Fibroblast of skin of abdomen (primary cell): Measurements from ENCODE around the gene MED22.

Source experiments
- DNase-seq: peaks from one replicate; pipeline ENCODE4 v3.0.0-alpha.2; 2013

The MED22 gene

DNA sequence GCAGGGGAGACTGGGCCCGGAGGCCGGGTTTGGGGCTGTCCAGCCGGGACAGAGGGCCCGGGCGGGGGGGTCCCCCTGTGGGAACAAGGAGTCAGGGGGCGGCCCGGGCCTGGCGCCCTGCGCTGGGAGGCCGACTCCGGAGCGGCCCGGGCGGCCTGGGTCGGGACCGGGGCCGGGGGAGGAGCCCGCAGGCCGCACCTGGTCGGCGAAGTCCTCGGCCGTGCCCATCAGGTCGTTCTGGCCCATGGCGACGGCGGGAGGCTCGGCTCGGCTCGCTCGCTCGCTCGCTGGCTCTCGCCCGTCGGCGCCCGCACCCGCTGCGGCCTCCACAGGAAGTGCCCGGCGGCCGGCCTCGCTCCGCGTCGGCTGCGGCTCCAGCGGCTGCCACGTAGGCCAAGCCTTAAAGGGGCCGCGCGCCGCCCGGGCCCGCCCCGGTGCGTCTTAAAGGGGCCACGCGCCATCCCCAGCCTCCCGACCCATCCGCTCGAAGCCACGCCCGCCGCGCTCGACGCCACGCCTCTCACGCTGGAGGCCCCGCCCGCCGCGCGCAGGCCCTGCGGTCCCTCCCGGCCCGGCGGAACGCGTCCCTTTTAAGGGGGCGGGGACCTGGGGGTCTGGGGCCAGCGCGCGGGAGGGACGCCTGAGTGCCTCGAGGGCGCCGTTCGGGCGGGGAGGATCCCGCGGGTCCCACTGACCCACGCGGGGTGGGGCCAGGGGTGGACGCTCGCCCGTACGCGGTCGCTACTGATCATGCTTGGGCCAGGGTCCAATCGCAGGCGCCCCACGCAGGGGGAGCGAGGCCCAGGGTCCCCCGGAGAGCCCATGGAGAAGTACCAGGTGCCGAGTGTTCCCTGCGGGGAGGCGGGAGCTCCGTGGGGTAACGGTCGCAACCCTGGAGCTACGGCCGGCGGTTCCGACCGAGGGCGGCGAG is 28.1 kb upstream of the MED22 start, which contains the start of the genes STKLD1 and SURF4:
STKLD1 (plus strand) TSS at position 643 of the 931 bp plus-strand sequence; CDS start at position 751, 108 bp downstream.
SURF4 (minus strand) TSS at position 337 of the 931 bp plus-strand sequence; CDS start at position 246, 91 bp downstream.
- DNase-seq, result peak; percentile 97

DNA sequence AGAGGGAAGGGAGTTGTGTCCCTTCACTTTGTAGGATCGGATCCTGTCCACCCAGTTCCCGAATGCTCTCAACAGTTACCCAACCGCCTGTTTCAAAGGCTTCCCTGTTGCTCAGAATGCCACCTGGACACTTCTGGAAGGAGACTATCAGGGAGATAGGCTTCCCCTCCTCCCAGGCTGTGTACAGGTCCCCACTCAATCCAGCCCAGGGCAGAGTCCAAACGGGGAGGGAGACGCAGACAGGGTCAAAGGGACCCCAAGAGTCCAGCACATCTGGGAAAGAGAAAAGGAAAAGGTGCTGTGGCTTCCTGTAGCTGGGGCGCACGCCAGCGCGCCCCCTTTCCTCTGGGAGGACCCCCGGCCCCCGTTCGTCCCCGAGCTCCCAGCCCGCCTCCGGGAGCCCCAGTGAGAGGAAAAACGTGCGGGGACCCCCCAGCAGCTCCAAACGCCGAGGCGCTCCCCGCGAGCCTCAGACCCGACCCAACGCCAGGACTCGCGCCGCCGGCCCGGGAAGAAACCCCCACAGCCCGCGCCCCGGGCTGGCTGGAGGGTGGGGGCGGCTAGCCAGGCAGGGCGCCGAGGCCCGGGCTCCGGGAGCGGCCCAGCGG is 27.3 kb upstream of the MED22 start:
- peak; percentile 39 for DNase-seq

DNA sequence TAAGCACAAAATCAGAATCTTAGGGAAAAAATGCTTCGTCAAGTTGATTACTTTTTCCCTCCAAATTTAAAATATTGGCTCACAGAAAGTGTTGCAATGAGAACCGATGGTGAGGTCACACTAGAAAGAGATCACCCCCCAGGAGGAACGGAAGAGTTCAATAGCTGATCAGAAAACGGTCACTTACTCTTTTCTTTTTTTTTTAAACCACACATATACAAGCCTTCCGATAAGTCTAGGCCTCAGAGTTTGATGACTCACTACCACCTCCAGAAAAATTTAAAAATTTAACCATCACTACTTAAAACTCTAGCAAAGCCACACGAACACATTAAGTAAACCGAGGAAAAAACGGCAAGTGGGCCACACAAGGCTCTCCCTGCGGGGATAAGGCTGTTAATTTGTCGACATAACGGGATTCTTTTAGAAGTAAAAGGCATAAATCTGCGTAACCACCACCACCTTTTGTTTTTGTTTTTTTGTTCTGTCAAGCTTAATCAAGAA is 26.7 kb upstream of the MED22 start:
- peak; percentile 59 for DNase-seq

DNA sequence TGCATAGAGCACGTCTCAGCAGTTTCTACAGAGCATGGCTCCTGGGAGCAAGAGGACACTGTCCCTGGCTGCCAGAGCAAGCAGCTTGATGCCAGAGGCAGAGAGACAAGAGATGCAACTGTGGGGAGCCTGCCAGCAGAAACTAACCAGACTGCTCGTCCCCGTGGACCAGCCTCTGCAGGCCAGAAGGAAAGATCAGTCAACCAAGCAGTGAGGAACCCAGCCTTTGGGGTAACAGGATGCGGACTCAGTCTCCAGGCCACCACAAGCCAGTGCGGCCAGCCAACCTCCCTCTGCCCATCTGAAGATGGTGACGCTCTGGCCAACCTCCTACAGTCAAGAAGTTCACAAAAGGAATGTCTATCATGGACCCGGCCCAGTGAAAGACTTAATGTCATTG is 24.2 kb upstream of the MED22 start:
- no peak for DNase-seq

DNA sequence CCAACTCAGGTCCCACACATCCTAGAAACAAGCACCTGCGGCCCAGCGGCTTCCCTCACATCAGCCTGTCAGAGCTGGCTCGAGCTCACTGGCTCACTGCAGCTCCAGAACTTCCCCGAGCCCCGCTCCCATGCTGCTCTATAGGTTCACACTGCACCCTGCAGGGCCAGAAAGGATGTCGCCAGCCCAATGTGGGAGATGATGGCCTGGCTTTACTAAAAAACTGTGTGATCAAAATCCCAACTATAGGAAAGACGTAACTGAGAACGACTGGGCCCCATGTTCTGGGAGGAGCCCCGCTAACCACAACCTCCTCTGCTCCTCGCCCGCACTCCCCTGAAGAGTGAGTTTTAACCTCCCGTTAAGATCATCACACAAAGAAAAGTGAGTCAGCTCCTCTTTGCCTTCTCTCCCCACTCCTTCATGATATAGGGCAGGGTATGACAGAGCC is 23.4 kb upstream of the MED22 start:
- no peak for DNase-seq

DNA sequence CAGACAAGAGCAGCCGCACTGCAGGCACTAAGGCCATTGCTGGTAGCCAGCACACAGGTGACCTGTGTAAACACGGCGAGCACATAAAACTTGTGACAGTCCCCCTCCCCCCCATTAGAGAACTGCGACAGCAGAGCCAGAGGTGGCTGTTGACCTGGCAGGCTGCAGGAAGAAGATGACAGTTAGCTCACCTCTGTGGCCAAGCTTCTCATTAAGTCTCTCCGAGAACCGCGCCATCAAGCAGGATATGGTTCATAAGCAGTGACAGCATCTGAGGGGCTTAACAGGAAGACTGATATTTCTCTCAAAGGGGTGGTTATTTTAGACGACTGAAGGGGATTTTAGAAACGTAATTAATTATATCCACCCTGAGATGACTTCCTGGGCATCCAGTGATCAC is 22.8 kb upstream of the MED22 start:
- DNase-seq, result no peak

DNA sequence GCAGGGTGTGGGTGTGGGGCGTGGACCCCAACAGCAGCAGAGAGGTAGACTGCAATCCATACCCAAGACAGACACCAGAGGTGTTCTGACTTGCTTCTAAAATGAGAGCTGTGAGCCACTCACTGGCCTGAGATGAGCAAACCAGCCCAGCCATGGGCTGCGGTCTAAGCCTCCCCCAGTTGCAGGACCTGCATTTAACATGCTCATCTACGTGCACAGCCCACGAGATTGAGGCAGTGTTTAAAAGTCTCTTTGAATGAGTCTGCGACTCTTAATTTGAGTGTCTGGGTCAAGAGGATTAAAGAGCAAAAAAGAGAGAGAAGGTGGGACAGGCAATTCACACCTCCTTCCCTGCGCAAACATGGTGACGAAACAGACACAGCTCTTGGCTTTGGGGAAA is 22.0 kb upstream of the MED22 start:
- DNase-seq, result no peak

DNA sequence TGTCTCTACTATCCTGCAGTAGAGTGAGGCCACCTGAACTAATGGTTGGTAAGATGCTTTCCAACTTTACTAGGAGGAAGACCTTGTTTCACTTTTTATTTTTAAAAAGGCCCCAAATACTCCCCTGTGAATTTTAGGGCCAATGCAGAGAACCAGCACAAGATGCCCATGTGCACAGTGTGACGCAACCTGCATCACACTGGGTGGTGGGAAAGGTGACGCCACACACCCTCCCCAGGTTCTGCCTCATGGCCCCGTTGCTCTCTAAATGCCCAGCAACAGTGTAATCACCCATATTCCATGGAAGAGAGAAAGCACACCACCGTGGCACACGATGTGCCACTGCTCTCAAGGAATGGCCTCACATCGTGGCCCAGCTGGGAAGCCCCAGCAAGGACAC is 21.5 kb upstream of the MED22 start:
- DNase-seq, result no peak

DNA sequence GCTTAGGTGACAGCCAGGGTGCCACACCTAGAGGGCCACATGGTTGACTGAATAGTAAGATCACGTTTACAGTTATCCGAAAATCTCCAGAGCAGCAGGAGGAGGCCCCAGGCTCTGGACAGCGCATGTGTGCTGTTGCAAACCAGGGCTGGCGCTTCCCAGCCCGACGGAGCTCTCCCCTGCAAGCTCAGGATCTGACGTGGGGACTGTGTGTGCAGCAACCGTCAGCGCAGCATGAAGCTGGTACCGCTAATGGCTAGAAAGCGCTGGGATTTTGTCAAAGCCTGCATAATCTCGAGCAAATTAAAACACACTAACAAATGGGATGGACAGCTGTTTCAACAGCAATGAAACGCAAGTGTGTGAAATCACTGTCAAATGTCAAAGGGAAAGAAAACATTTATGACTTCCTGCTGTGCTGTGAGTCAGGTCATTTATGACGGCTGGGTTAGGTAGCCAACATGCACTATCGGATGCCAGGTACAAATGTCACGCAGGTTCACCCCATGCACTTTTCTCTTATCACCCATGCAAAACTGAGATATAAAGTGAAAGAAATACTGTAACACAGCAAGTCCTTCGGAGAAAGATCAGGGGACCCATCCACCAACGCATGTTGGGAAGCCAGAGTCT is 20.4 kb upstream of the MED22 start:
- DNase-seq, result no peak

DNA sequence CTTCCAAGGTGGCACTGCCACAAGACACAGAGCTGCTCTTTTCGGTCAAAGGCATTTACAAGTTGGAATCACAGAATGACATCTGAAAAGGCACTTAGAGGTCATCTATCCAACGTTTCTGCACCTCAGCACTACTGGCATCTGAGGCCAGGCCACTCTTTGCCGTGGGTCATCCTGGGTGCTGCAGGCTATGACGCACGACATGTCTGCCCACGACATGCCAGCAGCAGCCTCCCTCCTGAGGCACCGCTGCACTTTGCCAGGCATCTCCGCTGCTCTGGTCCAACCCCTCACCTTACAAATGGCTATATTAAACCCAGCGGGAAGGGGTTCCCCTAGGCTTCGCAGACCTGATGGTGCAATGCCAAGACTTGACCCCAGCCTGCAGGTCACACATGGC is 19.8 kb upstream of the MED22 start:
- DNase-seq, result no peak

DNA sequence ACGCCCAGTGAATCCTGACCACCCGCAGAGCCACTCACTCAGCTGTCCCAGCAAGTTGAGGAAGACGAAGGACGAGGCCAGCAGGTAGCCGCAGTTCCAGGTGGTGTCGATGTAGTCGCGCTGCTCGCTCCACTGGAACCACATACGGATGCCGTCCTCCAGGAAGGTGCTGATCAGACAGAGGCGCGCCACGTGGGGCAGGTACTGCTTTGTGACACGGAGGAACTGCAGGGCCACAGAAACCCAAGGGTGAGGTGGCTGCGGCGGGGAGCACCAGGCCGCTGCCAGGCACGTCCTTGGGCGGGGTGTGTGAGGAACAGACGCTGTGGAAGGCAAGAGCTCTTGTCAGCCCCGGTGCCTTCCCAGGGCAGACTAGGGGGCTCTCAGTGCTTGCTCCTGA is 19.3 kb upstream of the MED22 start:
- DNase-seq, result no peak

DNA sequence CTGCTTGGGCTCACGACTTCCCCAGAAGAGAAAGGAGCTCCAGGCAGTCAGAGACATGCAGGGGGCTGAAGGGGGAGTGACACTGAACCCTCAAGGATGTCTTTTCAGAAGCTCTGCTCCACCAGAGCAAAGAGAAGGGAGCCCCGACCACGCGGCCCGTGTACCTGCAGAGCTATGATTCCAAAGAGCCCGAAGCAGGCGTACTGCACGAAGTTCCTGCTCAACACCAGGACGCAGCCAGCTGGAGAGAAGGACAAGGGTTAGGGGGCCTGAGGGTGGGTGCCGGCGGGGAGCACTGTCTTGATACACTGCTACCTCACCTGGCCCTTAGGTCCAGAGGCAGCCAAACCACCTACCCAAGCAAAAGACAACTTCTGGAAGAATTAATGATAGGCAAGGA is 18.5 kb upstream of the MED22 start:
- DNase-seq, result no peak

DNA sequence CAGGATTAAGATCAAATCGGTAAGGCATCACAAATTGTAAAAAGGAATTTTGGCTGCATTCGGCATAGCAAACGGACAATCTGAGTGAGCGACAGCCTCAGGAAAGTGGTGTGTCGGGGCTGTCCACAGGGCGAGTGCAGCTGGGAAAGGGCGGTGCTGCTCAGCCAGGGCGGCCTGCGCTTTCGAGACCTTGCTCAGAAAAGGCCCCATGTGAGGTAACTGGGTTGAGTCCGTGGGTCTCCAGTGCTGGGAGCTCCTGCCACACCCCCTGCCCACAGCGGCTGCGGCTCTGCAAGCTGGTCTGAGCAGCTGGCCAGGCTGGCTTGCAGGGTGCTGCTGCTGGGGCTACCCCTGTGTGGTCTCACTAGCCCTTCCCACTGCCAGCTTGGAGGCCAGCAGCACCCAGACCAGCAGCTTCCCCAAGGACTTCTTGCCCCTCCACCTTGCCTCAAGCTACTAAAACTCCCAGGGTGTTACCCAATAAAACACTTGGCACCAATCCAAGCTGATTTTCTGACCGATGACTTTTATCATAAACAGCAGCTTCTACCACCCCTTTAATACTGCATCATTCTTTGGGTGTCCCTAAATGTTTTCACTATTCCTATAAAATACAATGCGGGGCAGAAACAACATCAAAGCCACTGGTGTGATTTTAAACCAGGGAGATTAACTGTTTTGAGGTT is 14.6 kb upstream of the MED22 start:
- DNase-seq, result no peak

DNA sequence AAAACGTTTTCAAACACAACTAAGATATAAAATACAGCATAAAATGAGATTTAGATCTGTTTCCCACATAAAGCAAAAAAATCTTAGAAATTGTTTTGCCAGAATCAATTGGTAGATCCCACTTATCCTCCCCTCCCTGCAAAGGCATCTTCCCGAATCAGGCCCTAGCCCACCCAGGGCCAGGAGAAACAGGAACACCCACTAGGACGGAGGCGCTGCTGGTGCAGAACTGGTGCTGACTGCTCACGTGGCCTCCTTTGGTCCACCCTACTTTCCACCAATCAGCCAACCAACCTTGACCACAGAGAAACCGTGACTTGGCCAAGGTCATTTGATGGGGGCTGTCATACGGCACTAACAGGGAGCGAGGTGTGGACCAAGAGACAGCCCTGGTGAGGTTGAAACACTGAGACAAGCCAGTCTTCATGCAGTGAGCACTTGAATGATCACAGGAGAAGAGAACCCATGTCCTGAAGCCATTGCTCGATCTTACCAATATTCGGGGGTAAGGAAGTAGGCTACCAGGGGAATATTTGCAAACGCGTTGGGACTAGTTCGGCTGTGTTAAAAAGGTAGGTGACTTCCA is 13.7 kb upstream of the MED22 start:
- DNase-seq, result no peak

DNA sequence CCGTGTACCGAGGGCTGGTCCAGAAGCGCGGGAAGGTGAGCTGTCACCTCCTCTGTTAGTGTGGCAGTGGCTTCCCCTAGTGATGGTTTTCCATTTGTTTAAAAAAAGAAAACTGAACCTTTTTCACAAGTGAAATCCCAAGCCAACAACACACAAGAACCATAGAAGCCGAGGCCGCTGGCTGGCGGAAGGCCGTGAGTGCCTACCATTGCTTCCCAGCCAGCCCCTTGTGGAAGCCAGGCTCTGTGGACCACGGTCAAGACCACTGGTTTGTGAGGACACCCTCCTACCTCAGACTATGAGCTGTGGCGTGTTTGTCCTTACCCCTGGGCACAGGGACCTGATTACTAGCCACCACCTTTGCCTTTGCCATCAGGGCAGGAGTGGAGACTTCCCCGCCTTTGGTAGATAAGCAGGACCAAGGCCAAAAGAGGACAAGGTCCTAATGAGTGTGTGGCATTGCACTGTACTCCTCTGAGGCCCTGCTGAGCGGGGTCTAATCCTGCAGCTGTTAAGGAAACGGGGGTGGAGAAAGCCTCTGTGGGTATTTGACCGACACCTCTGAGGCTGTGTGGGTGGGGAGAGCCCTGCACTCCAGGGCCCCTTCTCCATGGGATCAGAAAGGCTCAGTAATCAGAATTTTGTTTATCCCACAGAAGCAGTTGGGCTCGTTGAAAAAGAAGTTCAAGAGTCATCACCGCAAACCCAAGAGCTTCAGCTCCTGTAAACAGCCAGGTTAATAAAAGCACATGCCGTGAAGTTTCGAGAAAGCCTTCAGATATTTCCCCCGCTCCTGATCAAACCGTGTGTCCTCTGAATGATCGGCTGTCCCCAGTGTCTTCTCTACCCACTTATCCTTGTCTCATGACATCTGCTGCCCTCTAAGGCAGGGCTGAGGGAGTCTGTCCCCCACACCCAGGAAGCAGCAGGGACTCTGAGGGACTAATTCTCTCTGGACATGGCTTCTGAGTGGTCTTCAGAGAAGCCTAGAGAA is 12.8 kb upstream of the MED22 start:
- DNase-seq, result no peak

DNA sequence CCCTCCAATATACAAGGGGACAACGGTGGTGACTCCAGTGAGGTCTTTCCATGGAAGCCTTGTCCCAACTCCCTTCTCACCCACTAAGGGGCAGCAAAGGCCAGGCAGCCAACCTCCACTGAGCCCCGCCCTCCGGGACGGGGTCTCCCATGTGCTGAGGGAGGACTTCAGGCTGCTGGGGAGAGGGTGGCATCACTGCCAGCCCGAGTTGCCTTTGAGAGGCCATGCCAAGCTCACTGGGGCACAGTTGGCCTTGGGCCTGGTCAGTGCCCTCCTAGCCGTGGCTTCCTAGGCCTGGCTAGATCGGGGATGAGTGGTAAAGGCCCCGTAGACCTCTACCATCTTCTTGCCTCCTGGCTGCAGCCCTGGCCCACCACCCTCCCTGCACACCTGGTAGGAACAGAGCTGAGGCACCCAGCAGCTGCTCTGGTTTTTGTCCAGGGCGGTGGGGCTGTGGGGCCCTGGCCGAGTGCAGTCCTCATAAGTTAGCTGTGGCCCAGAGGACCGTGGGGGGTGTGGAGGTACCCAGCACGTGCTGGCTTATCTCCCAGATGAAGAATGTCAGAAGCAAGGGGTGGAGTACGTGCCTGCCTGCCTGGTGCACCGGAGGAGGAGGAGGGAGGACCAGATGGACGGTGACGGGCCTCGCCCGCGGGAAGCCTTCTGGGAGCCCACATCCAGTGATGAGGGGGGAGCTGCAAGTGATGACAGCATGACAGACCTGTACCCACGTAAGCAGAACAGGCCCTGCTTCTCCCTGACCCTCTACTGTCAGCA is 11.7 kb upstream of the MED22 start:
- no peak for DNase-seq

DNA sequence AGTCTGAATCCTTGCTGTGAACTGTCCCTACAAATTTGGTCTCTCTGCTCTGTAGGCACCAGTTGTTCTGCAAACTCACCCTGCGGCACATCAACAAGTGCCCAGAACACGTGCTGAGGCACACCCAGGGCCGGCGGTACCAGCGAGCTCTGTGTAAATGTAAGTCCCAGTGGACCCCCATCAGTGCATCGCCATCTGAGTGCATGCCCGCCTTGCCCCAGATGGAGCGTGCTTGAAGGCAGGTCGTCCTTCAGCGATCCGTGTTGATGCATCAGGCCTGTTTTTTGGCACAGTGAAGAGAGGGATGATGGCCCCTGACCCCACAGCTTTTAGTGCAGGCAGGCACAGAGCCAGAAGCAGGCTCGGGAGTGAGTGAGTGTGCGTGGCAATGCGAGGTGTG is 9.7 kb upstream of the MED22 start:
- DNase-seq, result no peak

DNA sequence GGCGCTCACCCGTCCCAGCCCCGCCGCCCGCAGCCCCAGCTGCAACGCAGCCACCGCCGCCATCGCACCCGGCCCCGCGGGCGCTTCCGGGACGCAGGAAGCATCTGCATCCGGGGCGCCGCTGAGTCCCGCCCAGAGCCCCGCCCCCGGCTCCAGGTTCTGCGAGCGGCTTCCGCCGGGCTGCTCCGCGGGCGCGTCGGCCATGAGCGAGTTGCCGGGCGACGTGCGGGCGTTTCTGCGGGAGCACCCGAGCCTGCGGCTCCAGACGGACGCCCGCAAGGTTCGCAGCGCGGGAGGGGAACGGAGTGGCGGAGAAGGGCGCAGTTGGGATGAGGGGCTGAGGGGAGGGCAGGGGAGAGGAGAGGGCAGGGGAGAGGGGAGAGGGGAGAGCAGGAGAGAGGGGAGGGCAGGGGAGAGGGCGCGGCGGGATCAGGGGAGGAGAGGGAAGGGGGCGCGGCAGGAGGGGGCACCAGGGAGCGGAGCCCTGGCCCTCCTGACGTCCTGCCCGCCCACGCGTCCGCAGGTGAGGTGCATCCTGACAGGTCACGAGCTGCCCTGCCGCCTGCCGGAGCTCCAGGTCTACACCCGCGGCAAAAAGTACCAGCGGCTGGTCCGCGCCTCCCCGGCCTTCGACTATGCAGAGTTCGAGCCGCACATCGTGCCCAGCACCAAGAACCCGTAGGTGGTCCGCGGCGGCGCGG is 8.6 kb upstream of the MED22 start, which contains the start of the genes SURF1 and SURF2:
SURF1 (minus strand) TSS at position 97 of the 701 bp plus-strand sequence; CDS start at position 63, 34 bp downstream.
SURF2 (plus strand) TSS at position 160 of the 701 bp plus-strand sequence; CDS start at position 203, 43 bp downstream.
- DNase-seq, result peak; percentile 77

DNA sequence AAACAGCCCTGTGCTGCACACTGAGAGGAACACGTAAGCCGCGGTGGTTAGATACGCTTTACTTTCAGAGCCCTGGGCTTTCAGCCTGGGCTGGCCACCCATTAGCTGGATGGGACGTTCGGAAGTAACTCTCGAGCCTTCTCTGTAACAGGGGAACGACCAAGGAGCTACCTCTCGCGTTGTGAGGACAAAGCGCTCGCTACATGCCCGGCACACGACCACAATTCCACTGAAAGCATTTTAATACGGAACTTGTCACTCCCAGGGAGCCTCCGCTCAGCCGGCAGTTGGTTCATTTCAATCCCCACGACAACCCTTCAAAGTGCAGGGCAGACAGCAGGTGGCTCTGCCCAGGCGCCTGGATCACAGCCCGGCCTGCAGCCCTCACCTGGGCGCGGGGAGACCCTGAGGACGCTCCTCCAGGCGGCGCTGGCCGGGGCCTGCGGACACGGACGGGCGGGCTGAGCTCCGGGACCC is 8.0 kb upstream of the MED22 start:
- no peak for DNase-seq
